Suppressor macrophage (primary cell): ENCODE data around the gene HCN2.
A peak's percentile ranks its signal among the peaks of the same experiment; 100 is the strongest.

Experiments used
- DNase-seq, 4 experiments: peaks; one replicate each; pipeline ENCODE4 v3.0.0-alpha.2; 2020 to 2022

The HCN2 gene

DNA sequence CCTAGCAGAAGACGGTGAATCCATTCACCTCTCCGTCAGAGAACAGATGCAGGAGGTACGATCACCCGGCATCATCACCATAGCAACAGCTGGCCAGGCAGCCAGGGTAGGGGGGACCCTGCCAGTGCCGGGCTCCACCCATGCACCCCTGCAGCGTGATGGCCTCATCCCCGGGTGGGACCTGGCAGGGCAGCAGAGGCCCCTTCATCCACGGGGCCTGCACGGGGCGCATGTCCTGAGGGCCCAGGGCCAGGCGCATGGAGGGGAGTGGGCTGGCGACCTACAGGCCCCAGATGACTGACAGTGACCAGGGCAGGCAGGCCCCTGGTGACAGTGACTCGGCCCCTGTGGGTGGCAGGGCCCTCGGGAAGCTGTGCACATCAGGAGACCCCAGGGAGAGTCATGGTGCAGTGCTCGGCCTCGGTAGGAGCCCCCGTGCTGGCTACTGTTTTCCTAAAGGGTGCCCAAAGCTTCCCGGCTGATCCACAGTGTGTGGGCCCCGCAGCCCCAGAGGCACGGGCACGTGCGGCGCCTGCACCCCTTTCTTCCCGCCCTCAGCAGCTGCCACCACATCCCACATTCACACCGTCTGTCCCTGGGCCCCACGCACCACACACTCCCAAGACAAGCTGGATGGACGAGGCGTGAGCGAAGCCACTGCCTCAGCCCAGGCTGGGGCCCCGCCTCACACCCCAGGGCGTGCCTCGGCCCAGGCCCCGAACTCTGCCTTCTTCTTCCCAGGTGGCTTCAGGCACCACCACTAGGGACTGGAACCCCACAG, 68.6 kb downstream of the HCN2 start:
- no peak for DNase-seq

DNA sequence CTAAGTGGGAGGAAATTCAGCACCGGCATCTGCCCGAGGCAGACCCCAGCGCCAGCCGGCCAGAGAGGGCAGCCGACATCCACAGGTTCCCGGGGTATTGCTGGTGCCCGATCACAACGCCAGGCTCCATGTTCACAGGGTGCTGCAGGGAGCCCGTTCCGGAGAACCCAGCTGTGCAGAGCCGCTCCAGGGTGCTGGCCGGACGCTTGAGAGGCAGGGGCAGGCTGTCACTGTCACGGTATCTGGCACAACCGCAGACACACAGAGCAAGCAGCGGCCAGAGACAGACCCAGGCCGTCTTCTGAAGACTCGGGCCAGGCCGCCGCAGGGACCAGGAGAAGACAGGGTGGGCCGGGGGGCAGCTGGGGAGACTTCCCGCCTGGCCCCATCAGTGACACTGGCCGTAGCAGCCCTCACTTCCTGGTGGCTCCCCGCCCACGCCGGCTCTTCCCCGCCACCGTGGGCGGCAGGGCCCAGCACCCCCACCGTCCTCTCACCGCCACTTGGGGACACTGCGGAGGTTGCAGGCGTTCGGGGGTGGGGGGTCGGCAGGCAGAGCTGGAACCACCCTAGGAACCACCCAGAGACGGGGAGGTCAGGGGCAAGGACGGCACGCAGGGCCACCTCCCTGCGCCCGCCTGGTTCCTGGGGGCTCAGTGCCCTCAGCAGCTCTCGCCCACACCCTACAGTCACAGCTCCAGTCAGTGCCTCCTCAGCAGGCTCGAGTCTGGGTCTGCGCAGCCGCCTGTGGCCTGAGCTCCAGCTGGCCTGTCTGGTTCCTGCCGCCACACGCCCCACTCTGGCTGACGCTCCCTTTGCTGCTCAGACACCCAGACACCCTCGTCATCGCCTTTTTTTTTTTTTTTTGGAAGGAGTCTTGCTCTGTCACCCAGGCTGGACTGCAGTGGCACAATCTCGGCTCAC, 69.5 kb downstream of the HCN2 start:
- peak in 2 of 4 experiments; percentile 18 to 46 for DNase-seq

- DNase-seq: peak in 3 of 4 experiments; percentile 36 to 59 (median 47)
Observed at GRCh38 chr19:660793-661426, 71.2 kb downstream of the HCN2 start.

GRCh38 chr19:661427-662196, 71.9 kb downstream of the HCN2 start:
- peak; percentile 48 to 72 (median 64) for DNase-seq

- peak; percentile 66 to 84 (median 75) for DNase-seq
Observed at GRCh38 chr19:662207-662961, 72.7 kb downstream of the HCN2 start.

DNA sequence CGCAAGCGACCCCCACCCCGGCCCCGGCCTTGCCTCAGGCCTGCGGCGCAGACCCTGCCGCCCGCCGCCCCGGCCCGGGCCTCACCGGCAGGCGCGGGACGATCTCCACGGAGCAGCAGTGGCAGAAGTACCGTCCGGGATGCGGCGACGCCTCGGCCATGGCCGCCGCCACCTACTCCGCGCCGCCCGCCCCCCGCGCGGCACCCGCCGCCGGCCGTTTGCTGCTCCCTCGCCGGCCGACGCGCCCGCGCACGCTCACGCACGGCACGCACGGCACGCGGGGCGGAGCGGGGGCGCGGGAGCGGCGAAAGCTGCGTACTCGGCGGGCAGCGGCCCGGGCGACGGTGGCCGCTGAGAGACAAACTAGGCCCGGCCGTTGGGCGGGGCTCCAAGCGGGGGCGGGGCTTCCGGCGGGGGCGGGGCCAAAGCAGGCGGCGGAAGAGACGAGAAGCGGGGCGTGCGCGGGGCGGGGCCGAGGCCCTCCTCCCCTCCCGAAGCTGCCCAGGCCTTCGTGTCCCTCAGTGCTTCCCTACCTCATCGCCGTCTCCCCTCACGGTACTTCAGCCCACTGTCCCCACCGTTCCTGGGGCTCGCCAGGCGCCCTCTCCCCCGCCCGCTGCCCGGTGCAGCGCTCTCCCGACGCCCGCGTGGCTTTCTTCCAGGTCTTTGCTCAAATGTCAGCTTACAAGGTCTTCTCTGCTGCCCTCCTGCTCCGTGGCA, 73.4 kb downstream of the HCN2 start, which contains the start of gene RNF126:
TSS of gene RNF126 (minus strand) at position 253 of the 720 bp plus-strand sequence. CDS start at position 160, 93 bp downstream.
- DNase-seq: peak; percentile 97 to 100 (median 98)

GRCh38 chr19:663682-664117, 74.0 kb downstream of the HCN2 start:
- no peak for DNase-seq

DNA sequence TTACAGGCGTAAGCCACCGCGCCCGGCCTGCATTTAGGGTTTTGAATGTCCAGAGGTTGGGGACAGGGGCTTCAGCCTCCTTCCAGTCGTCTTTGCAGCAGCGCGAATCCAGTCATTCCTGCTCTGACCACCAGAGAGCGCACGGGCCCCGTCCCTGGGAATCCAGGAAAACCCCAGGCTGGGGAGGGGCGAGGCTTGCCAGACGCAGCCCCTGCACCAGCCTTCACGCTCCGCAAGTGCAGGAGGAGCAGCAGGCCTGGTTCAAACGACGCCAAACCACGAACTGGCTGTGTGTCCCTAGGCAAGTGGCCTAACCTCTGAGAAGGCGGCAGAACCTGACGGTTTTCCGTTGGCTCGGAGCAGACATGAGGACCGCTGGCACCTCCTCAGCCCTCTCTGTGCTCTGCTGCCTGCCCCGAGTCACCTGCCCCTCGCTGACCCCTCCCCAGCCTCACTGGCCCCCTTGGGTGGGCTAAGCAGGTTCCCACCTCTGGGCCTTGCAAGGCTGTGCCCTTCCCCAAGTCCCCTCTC, 75.3 kb downstream of the HCN2 start:
- peak; percentile 80 to 91 (median 88) for DNase-seq
